IMR-90 (cell line): Measurements from ENCODE around the gene SOX9. TPM values are rescaled to one million over a fixed set of nuclear protein-coding genes. Genes with fewer than 3 reads are reported as not detected.

Source experiments
- ATAC-seq: fragments of 200-7000 bp; cut with Tn5 transposase; 2 replicates; pipeline ENCODE4 v1.9.1; 2020; ENCODE audit warnings: low read depth, mild to moderate bottlenecking, moderate library complexity
- BruUV-seq: library from RNA; stranded (reverse); fragments of 400-500 nt; replicated peaks from 2 replicates; lab custom pipeline; 2021; lab: Mats Ljungman, UMichigan
- CTCF ChIA-PET: fragments of 300-600 bp; formaldehyde crosslinking; extraction: SDS; loops from one replicate; lab custom pipeline; 2021; ENCODE audit warnings: antibody characterized with exemption; lab: Yijun Ruan, JAX
- POLR2A ChIA-PET: fragments of 300-600 bp; sonication (Branson Sonifier 250); formaldehyde crosslinking; loops from one replicate; lab custom pipeline; 2022; ENCODE audit warnings: antibody characterized with exemption; ENCODE audit not compliant: unreplicated experiment; lab: Charles Lee
- DNase-seq: peaks from one replicate; pipeline ENCODE4 v3.0.0; 2013
- H2AFZ ChIP-seq: replicated peaks from 2 replicates; pipeline ENCODE3; 2013; ENCODE audit warnings: low read length, mild to moderate bottlenecking; ENCODE audit not compliant: poor library complexity
- H2AK5ac ChIP-seq: 2 replicates; pipeline ENCODE4 v1.6.1; 2013; ENCODE audit warnings: low read depth, low read length, inconsistent platforms
- H2AK9ac ChIP-seq: replicated peaks from 2 replicates; pipeline ENCODE3; 2013; ENCODE audit warnings: mild to moderate bottlenecking, low read depth, low read length, moderate library complexity; ENCODE audit not compliant: poor library complexity
- H2BK120ac ChIP-seq: 2 replicates; pipeline ENCODE4 v1.6.1; 2013; ENCODE audit warnings: low read depth, low read length, inconsistent platforms
- H2BK15ac ChIP-seq: 3 replicates; pipeline ENCODE4 v1.6.1; 2013; ENCODE audit warnings: low read depth, low read length, inconsistent platforms
- H2BK20ac ChIP-seq: 2 replicates; pipeline ENCODE4 v1.6.1; 2013; ENCODE audit warnings: low read depth, mild to moderate bottlenecking, inconsistent platforms, low read length, moderate library complexity
- H2BK5ac ChIP-seq: 2 replicates; pipeline ENCODE4 v1.6.1; 2013; ENCODE audit warnings: mild to moderate bottlenecking, low read depth, low read length, inconsistent platforms; ENCODE audit not compliant: poor library complexity, severe bottlenecking
- H3K14ac ChIP-seq: replicated peaks from 2 replicates; pipeline ENCODE4 v1.6.1; 2013; ENCODE audit warnings: low read depth, low read length, inconsistent platforms
- H3K18ac ChIP-seq: 2 replicates; pipeline ENCODE4 v1.6.1; 2013; ENCODE audit warnings: low read depth, low read length, control low read depth
- H3K23ac ChIP-seq: 2 replicates; pipeline ENCODE4 v1.6.1; 2013; ENCODE audit warnings: low read depth, low read length, inconsistent platforms
- H3K27ac ChIP-seq: 2 replicates; pipeline ENCODE4 v1.5.1; 2013; ENCODE audit warnings: mild to moderate bottlenecking, control low read depth, low read length; ENCODE audit not compliant: insufficient read depth
- H3K27me3 ChIP-seq: 2 replicates; pipeline ENCODE4 v1.6.1; 2013; ENCODE audit warnings: low read length; ENCODE audit not compliant: control insufficient read depth, insufficient read depth
- H3K36me3 ChIP-seq: 2 replicates; pipeline ENCODE4 v1.6.1; 2013; ENCODE audit warnings: low read length, mixed read lengths; ENCODE audit not compliant: control insufficient read depth, insufficient read depth
- H3K4ac ChIP-seq: 2 replicates; pipeline ENCODE4 v1.6.1; 2013; ENCODE audit warnings: low read depth, low read length, inconsistent platforms
- H3K4me1 ChIP-seq: 2 replicates; pipeline ENCODE4 v1.6.1; 2013; ENCODE audit warnings: low read length, mixed read lengths; ENCODE audit not compliant: control insufficient read depth, insufficient read depth
- H3K4me2 ChIP-seq: 2 replicates; pipeline ENCODE4 v1.6.1; 2013; ENCODE audit warnings: low read depth, mild to moderate bottlenecking, control low read depth, low read length, moderate library complexity
- H3K4me3 ChIP-seq: 2 replicates; pipeline ENCODE4 v1.5.1; 2013; ENCODE audit warnings: low read depth, mild to moderate bottlenecking, control low read depth, low read length, moderate library complexity; ENCODE audit not compliant: insufficient read depth
- H3K56ac ChIP-seq: 2 replicates; pipeline ENCODE4 v1.6.1; 2013; ENCODE audit warnings: low read length, inconsistent platforms; ENCODE audit not compliant: insufficient read depth; ENCODE audit errors: extremely low read depth
- H3K79me1 ChIP-seq, 2 experiments: 2 replicates each; pipeline ENCODE4 v1.6.1; 2013; ENCODE audit warnings: low read length in 2 of 2, inconsistent platforms in 1 of 2, low read depth in 1 of 2
- H3K9ac ChIP-seq: 2 replicates; pipeline ENCODE4 v1.6.1; 2013; ENCODE audit warnings: low read depth, low read length, control low read depth
- H3K9me1 ChIP-seq: 2 replicates; pipeline ENCODE4 v1.6.1; 2013; ENCODE audit warnings: low read length, inconsistent platforms; ENCODE audit not compliant: insufficient read depth
- H3K9me3 ChIP-seq: 2 replicates; pipeline ENCODE4 v1.6.1; 2013; ENCODE audit warnings: low read length; ENCODE audit not compliant: control insufficient read depth, insufficient read depth
- H4K20me1 ChIP-seq: 2 replicates; pipeline ENCODE4 v1.6.1; 2013; ENCODE audit warnings: low read length, inconsistent platforms; ENCODE audit not compliant: insufficient read depth
- H4K5ac ChIP-seq: 2 replicates; pipeline ENCODE4 v1.6.1; 2013; ENCODE audit warnings: mild to moderate bottlenecking, low read depth, low read length, control low read depth
- H4K8ac ChIP-seq, 2 experiments: 2 replicates each; pipeline ENCODE4 v1.6.1; 2013; ENCODE audit warnings: low read depth in 2 of 2, low read length in 2 of 2, control low read depth in 1 of 2, inconsistent platforms in 1 of 2
- H4K91ac ChIP-seq: 2 replicates; pipeline ENCODE4 v1.6.1; 2013; ENCODE audit warnings: low read depth, low read length, inconsistent platforms; ENCODE audit not compliant: insufficient read depth
- BHLHE40 ChIP-seq: fragments of 150-350 bp; IDR thresholded peaks from 2 replicates; pipeline ENCODE4 v1.6.1; 2016; ENCODE audit warnings: mild to moderate bottlenecking, low read depth, low read length
- CEBPB ChIP-seq: IDR thresholded peaks from 2 replicates; pipeline ENCODE4 v1.6.1; 2012; ENCODE audit warnings: low read depth, low read length, improper control_type of control experiment
- CHD1 ChIP-seq: IDR thresholded peaks from 2 replicates; pipeline ENCODE4 v1.6.1; 2012; ENCODE audit warnings: low read depth, low read length, improper control_type of control experiment
- CTCF ChIP-seq: conservative IDR thresholded peaks from 2 replicates; pipeline ENCODE4 v1.5.1; 2012; ENCODE audit warnings: mild to moderate bottlenecking, low read depth, low read length, improper control_type of control experiment
- ELK1 ChIP-seq: fragments of 150-350 bp; IDR thresholded peaks from 2 replicates; pipeline ENCODE4 v1.6.1; 2016; ENCODE audit warnings: low read depth, mild to moderate bottlenecking, low read length, moderate library complexity, borderline replicate concordance
- FOS ChIP-seq: fragments of 150-350 bp; IDR thresholded peaks from 2 replicates; pipeline ENCODE4 v1.6.1; 2016; ENCODE audit warnings: low read depth, low read length
- MAFK ChIP-seq: IDR thresholded peaks from 2 replicates; pipeline ENCODE4 v1.6.1; 2012; ENCODE audit warnings: low read depth, low read length, improper control_type of control experiment
- MAZ ChIP-seq: IDR thresholded peaks from 2 replicates; pipeline ENCODE4 v1.6.1; 2012; ENCODE audit warnings: low read depth, mild to moderate bottlenecking, low read length, improper control_type of control experiment, moderate library complexity, borderline replicate concordance
- NFE2L2 ChIP-seq: fragments of 150-350 bp; IDR thresholded peaks from 2 replicates; pipeline ENCODE4 v1.6.1; 2016; ENCODE audit warnings: low read depth, mild to moderate bottlenecking, low read length
- POLR2A ChIP-seq: IDR thresholded peaks from 2 replicates; pipeline ENCODE4 v1.6.1; 2012; ENCODE audit warnings: mild to moderate bottlenecking, low read depth, low read length
- RAD21 ChIP-seq: IDR thresholded peaks from 2 replicates; pipeline ENCODE4 v1.6.1; 2012; ENCODE audit warnings: low read length, improper control_type of control experiment
- RCOR1 ChIP-seq: IDR thresholded peaks from 2 replicates; pipeline ENCODE4 v1.6.1; 2012; ENCODE audit warnings: mild to moderate bottlenecking, low read length, improper control_type of control experiment; ENCODE audit not compliant: insufficient replicate concordance
- RFX5 ChIP-seq: IDR thresholded peaks from 2 replicates; pipeline ENCODE4 v1.8.0; 2012; ENCODE audit warnings: low read depth, mild to moderate bottlenecking, low read length, moderate library complexity
- SMC3 ChIP-seq: fragments of 150-350 bp; IDR thresholded peaks from 2 replicates; pipeline ENCODE4 v1.6.1; 2016; ENCODE audit warnings: low read depth, mild to moderate bottlenecking, antibody characterized with exemption, low read length, moderate library complexity
- USF2 ChIP-seq: fragments of 150-350 bp; IDR thresholded peaks from 2 replicates; pipeline ENCODE4 v1.6.1; 2017; ENCODE audit warnings: mild to moderate bottlenecking, antibody characterized with exemption, low read length, low read depth
- WGBS, 2 experiments: methylation state at CpG; one replicate each; pipeline versions ENCODE4 v1.1.5 to v1.1.7; 2013; ENCODE audit warnings: missing lambda C conversion rate in 2 of 2; ENCODE audit not compliant: insufficient read length in 1 of 2; ENCODE audit errors: extremely low coverage in 2 of 2; 5-methylcytosine and 5-hydroxymethylcytosine counted together
- dilution Hi-C: fragments of 300-500 bp; cut with HindIII; formaldehyde crosslinking; loops from one replicate; pipeline ENCODE4 v1.14.3; 2018; ENCODE audit warnings: low sequenced_read_pairs; ENCODE audit not compliant: unreplicated experiment
- in situ Hi-C: fragments of 300-500 bp; cut with MboI; formaldehyde crosslinking; loops from 3 replicates; pipeline ENCODE4 v1.14.3; 2019; ENCODE audit warnings: low sequenced_read_pairs, inconsistent platforms, mixed read lengths
- intact Hi-C: fragments of 100-400 bp; cut with micrococcal nuclease; formaldehyde crosslinking; loops from 2 replicates; pipeline ENCODE4 v1.10.0; 2022
- polyA plus RNA-seq, 3 experiments: library from polyadenylated mRNA; depleted of rRNA; stranded (reverse); fragments of >200 nt; gene quantifications; 2 replicates each; pipeline ENCODE4 v1.2.3, GENCODE V29; 2012; ENCODE audit warnings: low replicate concordance in 1 of 3
- total RNA-seq: library from RNA; depleted of rRNA; stranded (reverse); fragments of >200 nt; gene quantifications from 2 replicates; pipeline ENCODE4 v1.2.3, GENCODE V29; 2012

SOX9 gene
- total and polyA plus RNA-seq, 2 of the 4 experiments (the other 2 are of a cell fraction): 4.1 to 12.7 TPM

GRCh38 chr17:72110231-72110941, 10.4 kb upstream of the SOX9 start:
- Histone ChIP-seq H3K4me2 (peak overlapping the region; percentile 13), H3K56ac (no peak overlapping the region), H3K79me1 (no peaks in the 10 kb centered on the region), H2BK120ac (peak overlapping the region; percentile 57; the same call in 1 of the 2 replicates), H3K4me3 (peak overlapping the region; percentile 42), H2AK9ac (no peak overlapping the region), H4K8ac (peak overlapping the region in 1 of 2 experiments; percentile 20; a peak in 1 of 4 replicates), H3K9me3 (no peaks in the 10 kb centered on the region), H3K27me3 (no peaks in the 10 kb centered on the region), H3K14ac (peak overlapping the region; percentile 70), H3K27ac (no peak overlapping the region), H4K20me1 (no peaks in the 10 kb centered on the region), H4K91ac (no peak overlapping the region), H3K36me3 (no peaks in the 10 kb centered on the region), H2AK5ac (no peak overlapping the region), H2BK5ac (no peak overlapping the region), H4K5ac (no peak overlapping the region), H3K4ac (peak overlapping the region; percentile 56; the same call in 1 of the 2 replicates), H2BK20ac (peak overlapping the region; percentile 29; the same call in 1 of the 2 replicates), H3K18ac (no peak overlapping the region), H2AFZ (peak overlapping the region; percentile 73), H3K23ac (0 out of 2 replicates have a peak overlapping the region, but pooled peaks have one; percentile 18), H2BK15ac (no peak overlapping the region), H3K4me1 (peaks cover 2% of the 10 kb centered on the region; the same call in 1 of the 2 replicates), H3K9ac (no peak overlapping the region), H3K9me1 (no peaks in the 10 kb centered on the region)
- WGBS, 2 experiments: 83% methylated on average over 6 of the region's 18 CpGs; no CpG with 5 or more reads in 1 of the 2 experiments
- no TSS peak for BruUV-seq
- ChIA-PET POLR2A (no interaction called here), CTCF (no interaction called here)
- DNase-seq (no peak), ATAC-seq (peak; percentile 57)
- in situ Hi-C loops (loop anchor here (10.0 kb wide), 3 partner anchors 646 to 1346 kb away; no protein-coding TSS in a partner anchor), dilution Hi-C loops (no loop called here), intact Hi-C loops (no loop called here)
- TF ChIP-seq MAFK (no peak), FOS (no peak), CHD1 (no peak), RCOR1 (no peak), POLR2A (no peak), BHLHE40 (no peak), RFX5 (no peak), SMC3 (no peak), MAZ (no peak), CTCF (no peak), RAD21 (no peak), CEBPB (no peak), USF2 (no peak), NFE2L2 (no peak), ELK1 (no peak)
